Activated CD4-positive, alpha-beta T cell treated with anti-CD3 and anti-CD28 coated beads for 1 hour (primary cell): ENCODE measurements around the gene DPP10.

Source experiments
- DNase-seq: peaks from one replicate; pipeline ENCODE4 v3.0.0-alpha.2; 2020

The DPP10 gene

DNA sequence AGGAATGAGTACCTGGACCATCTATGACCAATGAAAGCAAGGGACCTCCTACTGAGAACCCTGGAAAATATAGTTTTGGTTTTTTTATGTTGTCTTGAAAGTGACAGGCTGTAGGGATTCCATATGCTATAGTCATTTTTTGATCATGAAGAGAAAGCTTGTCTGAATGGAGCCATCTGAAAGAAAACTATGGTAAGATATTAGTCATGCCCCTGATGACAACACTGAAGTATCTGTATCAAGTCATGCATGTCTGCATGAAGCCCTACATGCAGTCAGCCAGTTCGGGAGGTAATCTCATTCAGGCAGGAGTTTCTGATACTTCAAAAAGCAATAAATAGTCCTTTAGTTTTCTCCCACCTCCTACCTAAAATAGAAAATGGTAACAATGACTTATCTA lies 1042.0 kb downstream of the DPP10 start:
- DNase-seq = no peak

DNA sequence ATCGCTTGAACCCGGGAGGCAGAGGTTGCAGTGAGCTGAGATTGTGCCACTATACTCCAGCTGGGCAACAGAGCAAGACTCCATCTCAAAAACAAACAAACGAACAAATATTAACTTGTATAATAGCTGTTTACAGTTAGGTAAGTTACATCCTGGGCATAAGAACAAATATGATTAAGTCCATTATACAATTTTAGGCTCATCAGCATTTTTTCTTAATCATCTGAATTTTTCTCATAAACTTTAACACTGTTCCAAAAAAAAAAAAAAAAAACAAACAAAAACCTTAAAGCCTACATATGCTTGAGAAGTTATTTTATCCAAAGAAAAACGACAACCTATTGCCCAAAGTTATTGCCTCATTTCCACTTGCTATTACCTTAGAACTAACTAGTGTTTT lies 1042.5 kb downstream of the DPP10 start:
- no peak for DNase-seq

GRCh38 chr2:115491186-115491793 lies 1048.8 kb downstream of the DPP10 start:
- DNase-seq = no peak

DNA sequence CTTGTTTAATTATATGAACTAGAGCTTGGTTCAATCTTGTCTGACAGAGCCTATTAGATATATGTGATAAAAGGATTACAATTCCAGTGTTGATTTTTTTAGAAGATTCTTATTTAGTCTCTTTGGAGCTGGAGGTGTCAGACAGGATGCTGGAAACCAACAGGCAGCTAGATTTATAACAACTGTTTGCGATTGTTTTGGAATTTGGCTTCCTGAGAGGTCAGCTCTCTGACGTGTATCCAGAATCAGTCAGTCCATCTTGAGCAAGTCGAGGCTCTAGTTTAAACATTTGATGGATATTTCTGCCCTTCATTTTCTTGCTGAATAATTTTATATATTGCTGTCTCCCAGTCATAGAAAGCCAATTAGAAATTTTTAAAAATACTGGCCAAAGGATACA lies 1062.9 kb downstream of the DPP10 start:
- DNase-seq = no peak

GRCh38 chr2:115520727-115521126 lies 1078.3 kb downstream of the DPP10 start:
- DNase-seq = no peak

DNA sequence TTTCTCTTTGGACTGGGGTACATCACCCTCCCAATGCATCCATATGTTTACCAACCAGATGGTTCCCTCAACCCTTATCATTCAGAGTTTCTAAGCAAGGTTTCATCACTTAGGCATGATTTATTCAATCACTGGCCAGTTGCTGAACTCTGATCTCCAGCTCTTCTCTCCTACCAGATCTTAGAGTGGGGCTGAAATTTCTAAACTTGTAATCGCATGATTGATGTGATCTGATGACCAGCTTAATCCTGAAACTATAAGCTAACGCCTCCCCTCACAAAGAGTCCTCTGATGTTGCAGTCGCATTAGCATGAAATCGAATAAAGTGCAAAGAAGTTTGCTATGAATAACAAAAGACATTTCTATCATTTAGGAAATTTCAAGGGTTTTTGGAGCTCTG lies 1082.0 kb downstream of the DPP10 start:
- DNase-seq = no peak

DNA sequence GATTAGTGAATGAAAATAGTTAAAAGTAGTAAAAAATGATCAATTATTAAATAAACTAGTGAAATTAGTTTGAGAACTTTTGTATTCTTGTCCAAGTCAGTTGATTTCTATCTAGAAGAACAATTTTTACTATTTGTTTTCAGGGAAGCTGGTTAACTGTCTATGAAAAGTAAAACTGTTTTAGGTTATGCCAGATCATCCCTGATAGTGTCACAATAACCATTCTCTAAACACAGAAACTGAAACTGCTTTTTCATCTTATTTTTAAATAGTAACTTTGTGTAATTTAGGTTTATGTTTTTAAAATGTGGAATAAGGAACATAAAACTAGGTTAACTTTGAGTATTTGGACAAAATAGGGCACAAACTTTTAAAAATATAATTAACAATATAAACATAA lies 1087.2 kb downstream of the DPP10 start:
- DNase-seq = no peak

DNA sequence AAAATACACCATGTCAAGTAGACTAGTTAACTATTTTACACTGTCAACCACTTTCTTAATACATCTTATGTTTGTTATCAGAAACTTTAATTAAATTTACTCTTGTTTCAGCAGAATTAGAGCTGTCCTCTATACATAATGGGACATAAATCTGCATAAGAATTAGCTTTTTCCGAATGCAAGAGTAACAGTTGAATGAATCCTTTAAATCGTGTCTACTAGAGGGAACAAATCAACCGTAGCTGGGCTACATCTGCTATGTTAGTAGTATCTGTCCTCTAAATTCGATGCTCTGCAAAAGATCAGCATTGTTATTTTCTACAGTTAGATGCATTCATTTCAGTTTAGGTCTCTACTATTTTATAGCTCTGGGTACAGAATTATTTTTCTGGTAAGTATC lies 1090.6 kb downstream of the DPP10 start:
- DNase-seq = no peak

DNA sequence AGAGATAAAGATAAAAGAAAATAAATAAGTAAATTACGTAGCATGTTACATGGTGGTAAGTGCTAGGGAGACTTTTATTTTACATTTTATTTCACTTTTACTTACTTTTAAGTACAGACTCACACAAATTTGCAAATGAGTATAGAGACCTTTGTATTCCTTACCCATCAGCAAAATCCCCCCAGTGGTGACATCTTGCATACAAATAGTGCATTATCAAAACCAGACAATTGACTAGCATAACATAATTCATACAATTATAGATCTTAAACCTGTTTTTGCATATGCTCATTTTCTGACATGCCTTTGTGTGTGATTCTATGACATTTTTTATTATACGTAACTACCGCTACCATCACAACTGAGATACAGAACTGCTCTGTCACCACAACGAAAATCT lies 1099.4 kb downstream of the DPP10 start:
- DNase-seq = no peak

DNA sequence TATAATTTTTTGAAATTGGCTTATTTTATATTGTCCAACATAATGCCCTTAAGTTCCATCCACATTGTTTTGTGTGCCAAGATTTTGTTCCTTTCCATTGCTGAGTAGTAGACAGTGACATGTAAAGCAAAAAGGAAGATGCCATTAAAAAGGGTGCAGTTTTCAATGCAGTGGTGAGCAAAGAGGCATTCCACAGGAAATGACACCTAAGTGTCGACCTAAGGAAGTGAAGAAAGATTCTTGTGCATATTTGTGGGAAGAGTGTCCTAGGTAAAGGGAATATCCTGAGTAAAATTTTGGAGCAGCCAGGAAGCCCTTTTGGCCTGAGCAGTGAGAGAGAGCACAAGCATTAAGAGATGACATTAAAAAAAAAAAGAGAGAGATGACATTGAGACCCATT lies 1099.9 kb downstream of the DPP10 start:
- no peak for DNase-seq

DNA sequence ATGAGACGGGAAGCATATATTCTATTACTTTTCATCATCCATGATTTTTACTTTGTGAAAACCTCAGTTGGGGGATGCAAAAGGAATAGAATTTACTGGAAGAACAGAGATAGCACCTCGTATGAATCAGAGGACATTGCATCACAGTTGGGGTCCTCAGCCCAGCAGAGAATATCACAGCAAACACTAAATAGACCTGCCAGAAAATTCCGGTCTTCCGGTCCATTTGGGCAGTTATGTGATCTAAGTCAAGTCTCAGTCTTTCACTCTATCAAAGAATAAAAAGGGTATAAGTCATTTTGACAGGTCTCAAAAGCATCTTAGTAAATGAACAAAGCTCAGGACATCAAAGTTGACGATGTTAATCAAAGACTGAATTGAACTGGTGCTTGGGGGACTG lies 1100.6 kb downstream of the DPP10 start:
- DNase-seq = no peak

DNA sequence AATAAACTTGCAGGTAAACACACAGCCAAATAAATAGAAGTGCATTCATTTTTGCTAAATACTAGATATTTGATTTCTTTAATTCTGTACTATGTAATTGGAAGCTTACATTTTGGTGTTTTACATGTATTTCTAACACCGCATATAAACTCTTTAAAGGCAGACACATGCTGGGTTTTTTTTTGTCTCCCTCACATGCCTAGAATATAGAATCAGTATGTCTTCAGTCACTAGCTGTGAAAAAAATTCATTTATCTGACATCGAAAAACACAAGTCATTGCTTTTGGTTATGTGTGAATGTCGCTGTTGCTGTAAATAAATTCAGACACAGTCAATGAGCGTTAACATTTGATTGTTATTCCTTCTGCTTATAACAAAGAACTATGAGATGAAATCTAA lies 1101.0 kb downstream of the DPP10 start:
- DNase-seq = no peak

GRCh38 chr2:115549611-115550130 lies 1107.2 kb downstream of the DPP10 start:
- no peak for DNase-seq

- no peak for DNase-seq
Measured at GRCh38 chr2:115552726-115553125, 1110.3 kb downstream of the DPP10 start.

DNA sequence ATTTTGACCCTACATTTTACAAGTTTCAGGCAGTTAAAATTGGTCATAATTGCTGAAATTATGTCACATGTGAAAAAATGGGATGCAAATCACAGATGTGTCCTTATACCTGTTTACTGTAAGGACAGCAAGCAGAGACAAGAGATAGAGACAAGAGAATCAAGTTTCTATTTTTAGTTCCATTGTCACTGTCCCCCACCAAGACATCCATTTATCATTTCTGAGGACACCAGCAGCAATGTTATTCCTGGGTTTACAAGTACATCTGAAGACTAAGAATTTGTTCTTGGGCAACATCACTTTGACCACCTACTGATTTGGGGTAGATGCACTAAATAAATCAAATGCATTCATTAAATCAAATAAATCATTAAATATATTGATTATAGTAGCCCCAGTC lies 1111.7 kb downstream of the DPP10 start:
- no peak for DNase-seq

GRCh38 chr2:115558725-115559124 lies 1116.3 kb downstream of the DPP10 start:
- no peak for DNase-seq

- DNase-seq = no peak
Measured at GRCh38 chr2:115560666-115561065, 1118.2 kb downstream of the DPP10 start.

DNA sequence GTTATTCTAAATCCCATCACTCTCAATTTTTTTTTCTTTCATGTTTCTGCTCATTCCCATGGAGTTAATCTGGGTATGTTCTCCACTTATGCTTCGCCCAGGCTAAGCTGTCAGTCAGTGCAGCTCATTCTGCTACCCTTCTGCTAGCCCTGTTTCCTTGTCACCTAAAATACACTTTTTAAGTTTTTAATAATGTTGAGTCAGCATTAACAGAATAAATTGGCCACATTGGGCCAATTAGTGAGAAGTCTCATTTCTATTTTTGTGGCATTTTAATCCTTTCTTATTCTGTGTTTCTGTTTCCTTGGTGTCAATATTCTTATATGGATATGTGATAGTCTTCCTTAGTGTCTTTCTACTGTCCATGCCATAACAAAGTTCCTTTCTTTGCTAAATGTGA lies 1126.2 kb downstream of the DPP10 start:
- no peak for DNase-seq

DNA sequence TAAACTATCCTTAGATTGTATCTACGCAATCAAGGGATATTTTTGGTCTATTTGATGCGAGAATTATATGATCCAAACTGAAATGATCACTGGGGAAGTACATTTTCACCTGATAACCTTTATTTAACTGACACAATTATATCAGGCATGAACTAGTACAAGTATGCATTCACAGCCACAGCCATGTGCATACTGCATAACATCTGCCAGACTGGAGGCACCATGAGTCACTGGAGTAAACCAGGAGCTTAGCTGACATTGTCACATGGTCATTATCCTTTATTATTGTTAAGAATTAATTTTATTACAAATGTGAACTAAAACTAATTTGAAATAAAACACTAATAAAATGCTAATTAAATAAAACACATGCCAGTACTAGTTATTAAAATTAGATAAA lies 1127.1 kb downstream of the DPP10 start:
- DNase-seq = no peak

DNA sequence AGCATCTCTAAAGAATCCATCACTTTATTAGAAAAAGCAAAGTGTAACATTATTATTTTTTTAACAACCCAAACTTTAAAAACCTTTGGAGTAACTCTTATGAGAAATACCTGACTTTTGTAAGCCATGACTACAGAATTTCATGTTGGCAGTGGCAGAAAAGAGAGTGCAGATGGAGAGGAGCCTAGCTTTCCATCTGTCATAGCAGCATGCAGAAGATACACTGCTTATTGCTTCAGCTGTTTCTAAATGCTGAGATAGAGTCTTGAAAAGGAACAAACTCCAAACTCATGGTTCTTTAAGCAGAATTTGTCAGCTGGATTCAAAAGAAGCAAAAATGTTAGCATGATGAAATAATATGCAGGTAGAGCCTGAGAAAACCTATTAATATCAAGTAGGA lies 1130.3 kb downstream of the DPP10 start:
- DNase-seq = no peak

- DNase-seq = no peak
Measured at GRCh38 chr2:115573756-115574155, 1131.3 kb downstream of the DPP10 start.

DNA sequence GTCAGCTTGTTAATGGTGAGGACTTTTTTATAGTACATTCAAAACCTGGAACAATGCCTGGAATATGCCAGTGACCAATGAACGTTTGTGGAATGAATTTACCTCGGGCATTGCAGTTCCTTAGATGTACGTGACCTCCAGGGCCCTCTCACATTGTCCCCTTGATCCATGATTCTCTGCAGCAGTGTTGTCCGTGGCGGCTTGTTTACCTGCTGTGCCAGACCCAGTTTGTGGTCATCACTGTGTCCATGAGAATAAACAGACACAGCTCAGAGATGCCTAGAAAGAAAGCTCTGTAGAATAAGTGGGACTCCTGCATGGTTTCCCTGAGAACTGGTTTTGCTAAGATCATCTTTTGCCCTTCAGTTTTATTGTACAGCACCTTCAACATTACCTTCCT lies 1132.2 kb downstream of the DPP10 start:
- no peak for DNase-seq

- no peak for DNase-seq
Measured at GRCh38 chr2:115580784-115581183, 1138.3 kb downstream of the DPP10 start.

DNA sequence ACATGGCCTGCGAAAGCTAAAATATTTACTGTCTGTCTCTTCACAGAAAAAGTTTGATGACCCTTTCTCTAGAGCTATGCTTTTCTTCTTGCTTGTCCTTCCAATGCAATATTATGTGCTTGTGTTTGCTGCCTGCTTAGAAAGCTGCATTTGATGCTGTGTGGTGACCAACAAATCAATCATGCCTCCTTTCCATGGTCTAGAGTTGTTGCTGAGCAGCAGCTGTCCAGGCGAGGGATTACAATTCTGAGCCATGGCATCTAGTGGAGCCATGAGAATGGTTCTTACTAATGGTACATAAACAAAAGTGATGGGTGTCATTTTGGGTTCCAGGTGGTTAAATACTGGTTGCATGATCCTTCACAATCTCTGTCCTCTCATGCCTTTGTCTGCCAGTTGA lies 1142.1 kb downstream of the DPP10 start:
- no peak for DNase-seq

DNA sequence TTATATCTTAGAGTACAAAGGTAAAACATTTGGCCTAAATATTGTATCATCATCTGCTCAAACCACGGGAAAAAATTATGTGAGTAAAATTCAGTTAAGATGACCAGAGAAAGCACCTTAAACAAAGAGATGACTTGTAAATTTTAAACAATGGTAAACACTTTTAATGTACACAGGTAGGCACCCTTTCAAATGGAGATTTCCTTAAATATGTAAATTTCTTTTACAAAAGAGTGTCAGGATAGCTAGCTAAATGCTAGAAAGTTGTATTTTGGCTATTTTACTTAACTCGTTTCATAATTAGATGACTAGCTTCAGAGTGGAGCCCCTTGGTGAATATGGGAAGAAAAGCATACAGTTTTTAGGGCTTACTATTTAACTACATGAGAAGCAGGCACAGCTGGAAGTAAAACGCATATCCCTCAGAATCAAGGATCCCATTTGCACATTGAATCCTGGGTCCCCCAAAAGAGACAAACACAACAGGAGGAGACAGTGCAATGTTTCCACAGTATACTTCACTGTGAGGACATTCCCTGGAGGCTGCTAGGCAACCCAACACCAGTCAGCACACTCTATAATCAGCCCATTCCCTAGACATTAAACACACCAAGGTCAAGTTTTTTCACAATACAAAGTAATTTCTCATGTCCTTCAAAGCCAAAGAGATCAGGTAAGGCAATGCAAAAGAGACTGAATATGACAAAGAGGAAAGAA lies 1154.4 kb downstream of the DPP10 start:
- no peak for DNase-seq
